HEK293 (cell line): ENCODE measurements around the gene VAMP8.
"Not testable (repeated sequence)": the region's sequence is repeated elsewhere in the genome, so short reads cannot be mapped to it uniquely, and the experiment has no call there.

Experiments used
- CTCF ChIA-PET: fragments of 350-600 bp; formaldehyde crosslinking; extraction: SDS; loops from one replicate; lab custom pipeline; 2021; ENCODE audit warnings: antibody characterized with exemption; lab: Yijun Ruan, JAX
- POLR2A ChIA-PET: fragments of 300-600 bp; formaldehyde crosslinking; extraction: SDS; loops from one replicate; lab custom pipeline; 2020; ENCODE audit warnings: antibody characterized with exemption, inconsistent platforms; lab: Yijun Ruan, JAX
- H3K27ac ChIP-seq: fragments of 200-500 bp; sonication (Bioruptor generic); 2 replicates; pipeline ENCODE4 v1.5.1; 2014; ENCODE audit warnings: low read depth, low read length, control low read depth, inconsistent platforms; ENCODE audit errors: extremely low read depth
- H3K36me3 ChIP-seq, 2 experiments: fragments of 200-500 bp in 1 of 2; sonication (Bioruptor generic) in 1 of 2; 1 replicate in 1 of 2; 2 replicates in 1 of 2; pipeline ENCODE4 v1.5.1; 2014 to 2017; ENCODE audit warnings: inconsistent platforms in 2 of 2, low read length in 2 of 2; ENCODE audit not compliant: control insufficient read depth in 2 of 2, insufficient read depth in 1 of 2
- H3K4me1 ChIP-seq: fragments of 200-500 bp; sonication (Bioruptor generic); 2 replicates; pipeline ENCODE4 v1.5.1; 2014; ENCODE audit warnings: mild to moderate bottlenecking, low read length, inconsistent platforms; ENCODE audit not compliant: control insufficient read depth, insufficient read depth
- H3K4me3 ChIP-seq: 2 replicates; pipeline ENCODE4 v1.5.1; 2011; ENCODE audit warnings: low read depth, mild to moderate bottlenecking, control low read depth, low read length, moderate library complexity
- H3K9me3 ChIP-seq: fragments of 200-500 bp; sonication (Bioruptor generic); 2 replicates; pipeline ENCODE4 v1.5.1; 2014; ENCODE audit warnings: low read depth, low read length, inconsistent platforms; ENCODE audit not compliant: control insufficient read depth, insufficient read depth
- CTCF ChIP-seq: fragments of 450-650 bp; formaldehyde crosslinking; IDR thresholded peaks from 2 replicates; pipeline ENCODE4 v1.5.1; 2016; ENCODE audit warnings: missing biosample characterization, missing genetic modification characterization
- MEIS1 ChIP-seq: sonication (generic); formaldehyde crosslinking; IDR thresholded peaks from 2 replicates; pipeline ENCODE4 v1.8.1; 2022; ENCODE audit warnings: missing genetic modification reagents, mild to moderate bottlenecking, borderline replicate concordance
- PBX3 ChIP-seq: sonication (generic); formaldehyde crosslinking; IDR thresholded peaks from 2 replicates; pipeline ENCODE4 v1.8.1; 2022; ENCODE audit warnings: mild to moderate bottlenecking, moderate library complexity, missing genetic modification reagents
- RBAK ChIP-seq: fragments of 450-650 bp; formaldehyde crosslinking; IDR thresholded peaks from 2 replicates; pipeline ENCODE4 v1.5.1; 2016; ENCODE audit warnings: missing biosample characterization, missing genetic modification characterization
- SETDB1 ChIP-seq: IDR thresholded peaks from one replicate; pipeline ENCODE4 v1.6.1; 2017; ENCODE audit warnings: mild to moderate bottlenecking, low read length, moderate library complexity, mixed read lengths; ENCODE audit not compliant: insufficient read length
- TSHZ1 ChIP-seq: fragments of 450-650 bp; formaldehyde crosslinking; IDR thresholded peaks from 2 replicates; pipeline ENCODE4 v1.5.1; 2016; ENCODE audit warnings: missing biosample characterization, missing genetic modification characterization, borderline replicate concordance
- ZNF2 ChIP-seq: fragments of 450-650 bp; formaldehyde crosslinking; IDR thresholded peaks from 2 replicates; pipeline ENCODE4 v1.5.1; 2016; ENCODE audit warnings: missing biosample characterization, missing genetic modification characterization
- ZNF426 ChIP-seq: fragments of 450-650 bp; formaldehyde crosslinking; IDR thresholded peaks from 2 replicates; pipeline ENCODE4 v1.5.1; 2017; ENCODE audit warnings: missing biosample characterization, missing genetic modification characterization, mild to moderate bottlenecking, inconsistent platforms, moderate library complexity
- ZNF544 ChIP-seq: fragments of 450-650 bp; formaldehyde crosslinking; IDR thresholded peaks from 2 replicates; pipeline ENCODE4 v1.5.0; 2017; ENCODE audit warnings: missing biosample characterization, missing genetic modification characterization
- ZNF792 ChIP-seq: fragments of 450-650 bp; formaldehyde crosslinking; IDR thresholded peaks from 2 replicates; pipeline ENCODE4 v1.5.1; 2016; ENCODE audit warnings: missing biosample characterization, missing genetic modification characterization
- TF ChIP-seq, protein P1 (sequence below): fragments of 450-650 bp; formaldehyde crosslinking; IDR thresholded peaks from 2 replicates; pipeline ENCODE4; 2016; ENCODE audit warnings: missing biosample characterization, missing genetic modification characterization
- TF ChIP-seq, protein P2 (sequence below): fragments of 450-650 bp; formaldehyde crosslinking; IDR thresholded peaks from 2 replicates; pipeline ENCODE4 v1.5.1; 2016; ENCODE audit warnings: missing biosample characterization, missing genetic modification characterization

VAMP8 gene

DNA sequence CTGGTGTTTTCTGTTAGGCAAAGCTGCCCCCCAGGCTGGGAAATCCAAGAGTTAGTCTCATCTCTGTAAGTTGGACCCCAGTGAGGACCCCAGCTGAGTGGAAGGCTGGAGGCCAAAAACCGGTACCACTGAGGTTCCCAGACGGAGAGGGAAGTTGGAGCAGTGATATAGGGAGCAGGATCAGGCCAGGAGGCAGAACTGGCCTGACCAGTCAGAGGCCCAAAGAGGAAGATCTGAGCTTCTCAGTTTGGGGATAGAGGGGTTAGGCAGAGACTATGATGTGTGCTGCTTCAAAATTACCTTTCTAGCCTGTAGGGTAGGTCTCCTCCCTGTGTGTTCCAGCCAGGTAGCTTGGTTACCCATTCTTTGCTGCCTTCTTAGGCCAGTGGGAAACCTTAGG is 13.6 kb downstream of the VAMP8 start:
- Histone ChIP-seq H3K36me3 (no peaks in the 10 kb centered on the region), H3K4me1 (no peaks in the 10 kb centered on the region), H3K27ac (no peak overlapping the region), H3K4me3 (no peak overlapping the region), H3K9me3 (no peaks in the 10 kb centered on the region)
- ChIA-PET POLR2A (interaction anchor here (1.2 to 1.4 kb wide), 2 partner anchors 14 to 30 kb away, joined by 3 to 6 read pairs; partner anchors contain the start of genes GGCX and VAMP8), CTCF (no interaction called here)
- TF ChIP-seq ZNF2 (tag by site-specific recombination) (no peak), ZNF792 (tag by site-specific recombination) (no peak), MEIS1 (no peak)

GRCh38 chr2:85591563-85591962 is 14.2 kb downstream of the VAMP8 start:
- H3K9me3 ChIP-seq = no peaks in the 10 kb centered on the region
- H3K36me3 ChIP-seq = peaks cover 0 to under 1% of the 10 kb centered on the region in 2 experiments; a peak in 1 of 3 replicates
- H3K4me1 ChIP-seq = 0 out of 2 replicates have a peak, but pooled peaks cover 1% of the 10 kb centered on the region
- no peak overlapping the region for H3K27ac ChIP-seq
- CTCF ChIA-PET = interaction anchor here (0.5 kb wide), 1 partner anchor 22 kb away, joined by 4 read pairs; no protein-coding TSS in a partner anchor
- POLR2A ChIA-PET = interaction anchor here (1.2 kb wide), 1 partner anchor 14 kb away, joined by 6 read pairs; the partner anchor contains the start of gene VAMP8
- no peak overlapping the region for H3K4me3 ChIP-seq
- TF ChIP-seq TSHZ1 (tag by site-specific recombination) = no peak
- TF ChIP-seq SETDB1 = no peak
- no peak for TF ChIP-seq PBX3 (CRISPR knock-in tag)
- TF ChIP-seq, protein P1, sequence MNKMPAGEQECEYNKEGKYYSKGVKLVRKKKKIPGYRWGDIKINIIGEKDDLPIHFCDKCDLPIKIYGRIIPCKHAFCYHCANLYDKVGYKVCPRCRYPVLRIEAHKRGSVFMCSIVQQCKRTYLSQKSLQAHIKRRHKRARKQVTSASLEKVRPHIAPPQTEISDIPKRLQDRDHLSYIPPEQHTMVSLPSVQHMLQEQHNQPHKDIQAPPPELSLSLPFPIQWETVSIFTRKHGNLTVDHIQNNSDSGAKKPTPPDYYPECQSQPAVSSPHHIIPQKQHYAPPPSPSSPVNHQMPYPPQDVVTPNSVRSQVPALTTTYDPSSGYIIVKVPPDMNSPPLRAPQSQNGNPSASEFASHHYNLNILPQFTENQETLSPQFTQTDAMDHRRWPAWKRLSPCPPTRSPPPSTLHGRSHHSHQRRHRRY (tag by site-specific recombination) = no peak
- no peak for TF ChIP-seq ZNF544 (tag by site-specific recombination)
- TF ChIP-seq, protein P2, sequence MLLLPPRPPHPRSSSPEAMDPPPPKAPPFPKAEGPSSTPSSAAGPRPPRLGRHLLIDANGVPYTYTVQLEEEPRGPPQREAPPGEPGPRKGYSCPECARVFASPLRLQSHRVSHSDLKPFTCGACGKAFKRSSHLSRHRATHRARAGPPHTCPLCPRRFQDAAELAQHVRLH (tag by site-specific recombination) = no peak

DNA sequence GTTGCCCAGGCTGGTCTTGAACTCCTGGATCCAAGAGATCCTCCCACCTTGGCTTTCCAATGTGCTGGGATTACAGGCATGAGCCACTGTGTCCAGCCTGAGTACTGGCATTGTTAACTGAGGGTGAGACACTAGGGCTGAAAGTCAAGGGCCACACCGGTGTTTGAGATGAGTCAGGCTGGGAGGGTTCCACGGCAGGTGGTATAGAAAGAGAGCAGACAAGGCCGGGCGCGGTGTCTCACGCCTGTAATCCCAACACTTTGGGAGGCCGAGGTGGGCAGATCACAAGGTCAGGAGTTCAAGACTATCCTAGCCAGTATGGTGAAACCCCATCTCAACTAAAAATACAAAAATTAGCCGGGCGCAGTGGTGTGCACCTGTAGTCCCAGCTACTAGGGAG is 14.9 kb downstream of the VAMP8 start:
- H3K4me3 ChIP-seq, H3K36me3 ChIP-seq, H3K9me3 ChIP-seq, H3K27ac ChIP-seq, H3K4me1 ChIP-seq, CTCF ChIA-PET: not testable (repeated sequence)
- POLR2A ChIA-PET = interaction anchor here (0.6 to 1.7 kb wide), 2 partner anchors 28 to 31 kb away, joined by 3 to 5 read pairs; partner anchors contain the start of gene GGCX

GRCh38 chr2:85593023-85593422 is 15.6 kb downstream of the VAMP8 start:
- 0 out of 2 replicates have a peak, but pooled peaks cover 3% of the 10 kb centered on the region for H3K4me1 ChIP-seq
- CTCF ChIA-PET = interaction anchor here (0.6 kb wide), 1 partner anchor 227 kb away, joined by 3 read pairs; no protein-coding TSS in a partner anchor
- no peak for TF ChIP-seq ZNF426 (tag by site-specific recombination)
- no peak for TF ChIP-seq CTCF (tag by site-specific recombination)
- TF ChIP-seq RBAK (tag by site-specific recombination) = no peak

More at GRCh38 chr2:85593023-85593422, 15.6 kb downstream of the VAMP8 start:
- Histone ChIP-seq H3K36me3 (peaks cover 7 to 14% of the 10 kb centered on the region in 2 experiments; a peak in 1 of 3 replicates), H3K9me3 (no peaks in the 10 kb centered on the region), H3K4me3 (no peak overlapping the region), H3K27ac (no peak overlapping the region)
- POLR2A ChIA-PET = interaction anchor here (0.6 to 1.7 kb wide), 4 partner anchors 10 to 32 kb away, joined by 3 to 5 read pairs (median 5); partner anchors contain the start of genes GGCX, TMEM150A and VAMP8
